Measurements from ENCODE around the gene CTU2.
A peak's percentile ranks its signal among the peaks of the same experiment; 100 is the strongest.

CTU2 gene

GRCh38 chr16:88724855-88725555 lies 18.7 kb downstream of the CTU2 start (continued):
- no peak for TF ChIP-seq ZSCAN18 (tag by site-specific recombination; IDR thresholded peaks at IDR 0.05)
- no peak for TF ChIP-seq INSM2 (tag by site-specific recombination; IDR thresholded peaks at IDR 0.05)
- TF ChIP-seq ZSCAN30 (tag by site-specific recombination; IDR thresholded peaks at IDR 0.05), result no peak
- no peak for TF ChIP-seq ZNF621 (tag by site-specific recombination; IDR thresholded peaks at IDR 0.05)
- no peak for TF ChIP-seq ZNF211 (tag by site-specific recombination; IDR thresholded peaks at IDR 0.05; ENCODE audit: low read depth)
- TF ChIP-seq ZNF24 (tag by site-specific recombination; IDR thresholded peaks at IDR 0.05), result no peak

- TF ChIP-seq KLF1 (tag by site-specific recombination; IDR thresholded peaks at IDR 0.05) (peak; percentile 45), ZBTB26 (tag by site-specific recombination; optimal IDR thresholded peaks at IDR 0.05) (no peak), EGR2 (tag by site-specific recombination; IDR thresholded peaks at IDR 0.05; ENCODE audit: low read depth) (peak; percentile 60; the same call in 1 of the 2 replicates), GLIS2 (tag by site-specific recombination; IDR thresholded peaks at IDR 0.05) (peak; percentile 42; the same call in 1 of the 2 replicates), ZFHX2 (tag by site-specific recombination; conservative IDR thresholded peaks at IDR 0.05) (peak; percentile 30; the same call in 1 of the 2 replicates), MYNN (tag by site-specific recombination; IDR thresholded peaks at IDR 0.05; ENCODE audit: borderline replicate concordance) (no peak), ZIC2 (tag by site-specific recombination; IDR thresholded peaks at IDR 0.05) (peak; percentile 32)
- Histone ChIP-seq H3K27ac (ENCODE audit: extremely low read depth, low read depth, low read length) (no peak overlapping the region), H3K36me3 (ENCODE audit: control insufficient read depth in 2 of 2, insufficient read depth in 1 of 2, low read length in 2 of 2) (peaks cover 0 to 73% of the 10 kb centered on the region in 2 experiments; a peak in 2 of 3 replicates), H3K4me1 (ENCODE audit: control insufficient read depth, insufficient read depth, low read length) (no peaks in the 10 kb centered on the region), H3K9me3 (ENCODE audit: control insufficient read depth, insufficient read depth, low read depth, low read length) (no peaks in the 10 kb centered on the region), H3K4me3 (ENCODE audit: low read depth, low read length) (no peak overlapping the region)
- POLR2A ChIA-PET, result no interaction called here
- CTCF ChIA-PET, result no interaction called here
Observed at GRCh38 chr16:88725609-88726407, 19.5 kb downstream of the CTU2 start.

GRCh38 chr16:88726408-88726749 lies 20.1 kb downstream of the CTU2 start:
- Histone ChIP-seq H3K36me3 (ENCODE audit: control insufficient read depth in 2 of 2, insufficient read depth in 1 of 2, low read length in 2 of 2) (peaks cover 0 to 72% of the 10 kb centered on the region in 2 experiments; a peak in 2 of 3 replicates), H3K9me3 (ENCODE audit: control insufficient read depth, insufficient read depth, low read depth, low read length) (no peaks in the 10 kb centered on the region), H3K4me3 (ENCODE audit: low read depth, low read length) (no peak overlapping the region), H3K27ac (ENCODE audit: extremely low read depth, low read depth, low read length) (no peak overlapping the region), H3K4me1 (ENCODE audit: control insufficient read depth, insufficient read depth, low read length) (no peaks in the 10 kb centered on the region)
- CTCF ChIA-PET, result no interaction called here
- POLR2A ChIA-PET, result no interaction called here
- TF ChIP-seq ZBTB8A (tag by site-specific recombination; IDR thresholded peaks at IDR 0.05) (no peak), ZBTB17 (tag by site-specific recombination; IDR thresholded peaks at IDR 0.05) (no peak), ZNF530 (tag by site-specific recombination; IDR thresholded peaks at IDR 0.05; ENCODE audit: low read depth) (no peak), ZBTB7A (tag by site-specific recombination; IDR thresholded peaks at IDR 0.05; ENCODE audit: low read depth) (no peak), ZNF654 (tag by site-specific recombination; IDR thresholded peaks at IDR 0.05; ENCODE audit: low read depth) (no peak), KLF10 (tag by site-specific recombination; IDR thresholded peaks at IDR 0.05) (no peak), ZSCAN16 (tag by site-specific recombination; IDR thresholded peaks at IDR 0.05) (no peak), WT1 (tag by site-specific recombination; IDR thresholded peaks at IDR 0.05) (no peak), PRDM1 (tag by site-specific recombination; IDR thresholded peaks at IDR 0.05) (no peak), PRDM2 (tag by site-specific recombination; IDR thresholded peaks at IDR 0.05; ENCODE audit: borderline replicate concordance) (no peak)

All from HEK293 (cell line).